Activated T-cell treated with anti-CD3 and anti-CD28 coated beads for 1 hour (primary cell): ENCODE results near the gene XXYLT1.
"Not testable (repeated sequence)": the region's sequence is repeated elsewhere in the genome, so short reads cannot be mapped to it uniquely, and the experiment has no call there.

Source experiments
- DNase-seq: peaks from one replicate; pipeline ENCODE4 v3.0.0-alpha.2; 2020; ENCODE audit warnings: low read depth

Gene XXYLT1

DNA sequence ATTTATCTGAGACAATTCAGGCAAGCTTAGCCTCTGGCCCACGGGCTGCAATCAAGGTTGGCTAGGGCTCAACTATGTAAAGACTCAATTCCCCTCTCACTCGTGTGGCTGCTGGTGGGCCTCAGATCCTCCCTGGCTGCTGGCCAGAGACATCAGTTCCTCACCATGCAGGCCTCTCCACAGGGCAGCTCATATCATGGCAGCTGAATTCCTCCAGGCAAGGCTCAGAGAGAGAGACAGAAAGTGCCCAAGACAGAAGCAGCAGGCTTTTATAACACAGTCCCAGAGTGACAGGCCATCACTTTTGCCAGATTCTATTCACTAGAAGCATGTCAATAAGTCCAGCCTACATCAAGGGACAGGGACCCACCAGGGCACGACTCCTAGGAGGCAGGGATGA lies 63.2 kb downstream of the XXYLT1 start:
- no peak for DNase-seq

DNA sequence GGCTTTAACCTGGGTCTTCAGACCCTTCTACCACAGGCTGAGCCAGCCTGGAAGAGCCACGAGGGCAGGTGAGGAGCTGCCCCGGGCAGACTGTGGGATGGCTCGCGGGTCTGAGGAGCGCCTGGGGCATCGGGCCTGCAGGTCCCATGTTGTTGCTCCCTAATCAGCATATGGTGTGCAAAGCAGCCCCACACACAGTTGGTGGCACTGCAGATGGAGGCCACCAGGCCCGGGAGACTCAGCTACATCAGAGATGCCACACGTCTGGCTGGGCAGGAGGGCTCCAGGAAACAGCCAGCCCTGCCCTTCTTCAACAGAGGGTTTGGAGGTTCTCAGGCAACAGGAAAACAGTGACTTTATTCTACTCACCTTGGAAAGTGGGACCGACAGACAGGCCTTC lies 63.9 kb downstream of the XXYLT1 start:
- DNase-seq: no peak

DNA sequence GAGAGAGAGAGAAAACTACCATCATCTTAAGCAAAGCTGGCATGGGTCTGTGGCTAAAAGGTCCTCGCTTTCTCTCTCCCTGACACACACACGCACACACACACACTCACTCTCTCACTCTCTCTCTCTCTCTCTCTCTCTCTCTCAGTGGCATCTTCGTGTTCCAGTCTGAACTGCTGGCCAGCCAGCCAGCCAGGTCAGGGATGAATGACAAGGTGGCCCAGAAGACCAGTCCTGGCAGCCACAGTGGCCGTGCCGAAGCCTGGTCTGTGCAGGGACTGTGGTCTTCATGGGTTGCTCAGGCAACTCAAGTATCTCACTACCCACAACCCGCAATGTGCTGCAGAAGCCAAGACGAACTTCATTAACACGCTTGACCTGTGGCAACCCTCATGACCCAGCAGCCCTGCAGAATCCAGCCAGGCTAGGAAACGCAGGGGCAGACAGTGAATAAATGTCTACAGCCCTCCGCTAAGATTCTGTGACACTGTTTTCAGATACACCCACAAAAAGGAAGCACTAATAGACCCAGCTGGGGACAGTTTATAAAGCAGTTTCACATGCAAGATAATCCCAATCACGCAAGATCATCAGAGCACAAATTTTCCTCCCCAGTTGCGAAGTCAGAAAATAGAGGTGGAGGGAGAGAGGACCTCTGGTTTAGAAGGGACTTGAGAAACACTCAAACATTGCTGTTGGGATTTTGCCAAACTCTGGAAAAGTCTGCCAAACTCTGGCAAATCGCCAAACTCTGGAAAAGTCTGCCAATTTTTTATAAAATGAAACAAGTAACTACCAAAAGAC lies 66.4 kb downstream of the XXYLT1 start:
- no peak for DNase-seq

DNA sequence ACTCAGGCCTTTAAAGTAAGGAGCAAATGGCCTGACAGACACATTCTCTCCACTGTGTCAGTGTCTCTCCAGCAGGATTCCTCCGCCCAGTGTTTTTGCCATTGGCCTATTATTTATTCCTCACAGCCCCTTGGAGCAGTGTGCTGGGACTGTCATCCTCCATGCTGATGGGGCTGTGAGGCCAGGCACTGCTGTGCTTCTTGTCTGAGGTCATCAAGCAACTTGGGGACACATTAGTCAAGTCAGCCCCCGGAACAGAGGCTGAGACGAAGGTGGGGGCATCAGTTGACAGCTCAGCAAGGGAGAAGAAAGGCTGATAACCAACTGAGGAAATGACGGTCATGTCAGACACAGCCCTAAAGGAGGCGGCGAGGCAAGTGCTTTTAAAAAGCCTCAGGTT lies 67.4 kb downstream of the XXYLT1 start:
- no peak for DNase-seq

DNA sequence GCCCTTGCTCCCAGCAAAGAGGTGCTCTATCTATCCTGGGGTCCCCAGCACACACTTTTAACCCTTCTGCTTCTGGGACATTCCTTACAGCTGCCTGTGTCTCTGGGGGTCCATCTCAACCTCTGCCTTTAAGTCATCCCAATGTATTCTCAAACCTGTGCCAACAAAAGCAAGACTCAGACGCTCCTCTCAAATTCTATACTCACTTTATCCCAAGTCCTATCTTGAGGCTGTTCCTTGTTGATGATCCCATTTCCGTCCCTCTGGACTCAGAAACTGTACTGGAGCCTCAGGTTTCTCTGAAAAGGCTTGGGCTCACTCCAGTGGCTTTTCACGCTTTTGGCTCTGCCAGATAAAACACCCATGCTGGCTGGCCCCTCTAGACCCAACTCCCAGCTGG lies 69.7 kb downstream of the XXYLT1 start:
- no peak for DNase-seq

DNA sequence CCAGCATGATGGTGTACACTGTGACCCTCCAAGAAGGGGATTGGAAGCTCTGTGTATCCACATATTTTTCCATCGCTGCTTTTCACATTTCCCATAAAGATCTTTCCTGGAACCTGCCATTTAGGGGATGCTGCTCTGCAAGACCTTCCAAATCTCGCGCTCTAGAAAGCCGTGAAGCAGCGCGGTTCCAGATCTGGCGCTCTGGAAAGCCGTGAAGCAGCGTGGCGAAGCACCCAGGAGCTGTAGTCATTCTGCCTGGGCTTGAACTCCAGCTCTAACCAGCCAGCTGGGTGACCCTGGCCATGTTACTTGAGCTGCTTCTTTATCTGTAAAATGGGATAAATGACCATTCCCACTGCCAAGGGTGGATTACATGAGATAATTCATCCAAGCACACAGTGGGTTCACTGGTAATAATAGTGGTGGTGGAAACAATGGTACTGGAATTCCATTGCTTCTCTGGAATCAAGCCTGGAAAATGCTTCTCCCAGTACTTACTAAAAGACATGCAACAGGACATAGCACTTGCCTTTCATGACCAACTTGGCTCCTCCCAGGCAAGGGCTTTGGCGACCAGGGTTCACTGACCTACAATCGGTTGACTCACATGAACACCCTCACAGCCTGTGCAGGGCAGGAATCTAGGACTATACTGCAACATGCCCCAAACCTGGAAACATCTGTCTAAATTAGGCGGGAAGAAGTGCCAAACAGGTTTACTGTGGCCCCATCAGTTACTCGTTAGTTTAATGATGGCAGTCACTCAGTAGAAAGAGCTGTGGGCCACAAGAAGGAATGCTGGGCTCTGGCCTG lies 70.7 kb downstream of the XXYLT1 start:
- no peak for DNase-seq

DNA sequence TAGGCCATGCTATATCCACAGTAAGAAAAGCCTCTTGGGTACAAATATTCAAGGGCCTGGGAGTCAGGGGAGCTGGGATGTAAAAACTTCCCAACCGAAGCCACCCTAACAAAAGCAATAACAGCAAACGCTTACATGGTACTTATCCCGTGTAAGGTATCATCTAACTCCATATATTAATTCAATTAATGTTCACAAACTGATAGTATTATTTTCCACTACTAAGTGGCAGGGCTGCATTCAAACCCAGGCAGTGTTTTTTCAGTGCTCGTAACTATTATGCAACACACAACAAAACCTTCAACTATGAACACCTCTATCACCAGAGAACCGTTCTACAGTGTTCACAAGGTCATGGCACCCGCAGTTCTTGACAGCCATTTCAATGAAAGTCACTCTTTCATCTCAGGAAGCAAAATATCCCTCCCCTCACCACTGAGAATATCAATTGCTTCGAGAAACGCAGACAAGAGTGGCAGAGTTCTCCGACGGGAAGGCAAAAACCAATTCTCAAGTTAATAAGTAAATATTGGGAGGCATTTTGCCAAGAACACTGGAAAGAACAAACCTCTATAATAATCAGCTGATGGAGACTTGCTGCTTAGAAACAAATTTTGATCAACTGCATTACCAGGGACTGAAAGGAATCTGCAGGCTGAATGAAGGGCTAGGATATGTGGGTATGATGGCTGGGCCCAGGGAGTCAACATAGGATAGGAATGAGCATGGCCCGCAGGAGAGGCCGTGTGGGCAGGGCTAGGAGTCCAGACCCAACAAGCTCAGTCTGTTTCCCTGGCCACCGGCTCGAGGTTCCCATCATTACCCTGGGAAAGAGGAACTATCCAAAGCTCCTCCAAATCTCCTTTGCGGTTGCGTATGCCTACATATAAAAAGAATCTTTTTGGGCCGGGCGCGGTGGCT lies 72.3 kb downstream of the XXYLT1 start:
- DNase-seq: no peak

DNA sequence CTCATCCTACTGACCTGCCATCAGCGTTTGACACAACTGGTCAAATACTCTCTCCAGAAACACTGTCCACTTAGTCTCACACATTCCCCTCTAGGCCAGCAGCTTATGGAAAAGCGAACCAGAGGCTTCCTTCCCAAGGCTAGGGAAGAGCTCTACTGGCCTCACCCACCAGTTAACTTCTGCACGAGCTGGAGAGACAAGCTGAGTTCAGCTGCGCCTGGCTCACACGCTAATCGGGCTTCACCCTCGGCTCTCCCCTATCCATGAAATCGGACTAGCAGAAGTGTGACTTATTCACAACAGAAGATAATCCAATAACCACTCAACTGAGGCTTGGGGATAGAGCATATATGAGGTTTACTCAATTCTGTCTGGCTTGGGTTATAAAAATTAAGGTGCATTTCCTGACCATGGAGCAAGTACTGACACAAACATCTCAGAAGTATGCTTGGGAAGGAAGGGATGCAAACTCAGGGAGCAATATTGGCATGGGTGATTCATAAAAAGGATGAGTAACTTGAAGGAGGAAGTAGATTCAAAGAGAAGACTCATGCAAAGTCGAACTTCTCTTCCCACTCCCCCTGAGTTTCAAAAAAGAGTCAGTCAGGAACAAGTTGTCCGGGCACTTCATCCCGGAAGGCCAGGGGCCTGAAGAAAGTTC lies 73.1 kb downstream of the XXYLT1 start:
- DNase-seq: no peak

DNA sequence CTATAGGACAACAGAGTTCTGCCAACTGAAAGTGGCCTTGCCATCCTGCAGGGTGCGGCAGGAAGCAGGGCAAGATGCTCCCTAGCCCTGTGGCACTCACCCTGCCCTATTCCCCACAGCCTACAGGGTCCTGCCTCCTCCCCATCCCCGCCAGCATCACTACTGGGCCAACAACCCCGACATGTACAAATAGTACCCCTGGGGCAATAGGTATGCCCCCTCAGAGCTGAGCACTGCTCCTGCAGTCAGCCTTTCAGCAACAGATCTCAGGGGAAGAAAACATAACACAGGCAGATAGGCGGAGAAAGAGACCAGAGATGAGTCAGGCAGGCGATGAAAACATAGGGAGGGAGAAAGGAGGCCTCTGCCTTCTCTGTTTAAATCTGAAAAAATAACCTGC lies 74.7 kb downstream of the XXYLT1 start:
- DNase-seq: no peak

DNA sequence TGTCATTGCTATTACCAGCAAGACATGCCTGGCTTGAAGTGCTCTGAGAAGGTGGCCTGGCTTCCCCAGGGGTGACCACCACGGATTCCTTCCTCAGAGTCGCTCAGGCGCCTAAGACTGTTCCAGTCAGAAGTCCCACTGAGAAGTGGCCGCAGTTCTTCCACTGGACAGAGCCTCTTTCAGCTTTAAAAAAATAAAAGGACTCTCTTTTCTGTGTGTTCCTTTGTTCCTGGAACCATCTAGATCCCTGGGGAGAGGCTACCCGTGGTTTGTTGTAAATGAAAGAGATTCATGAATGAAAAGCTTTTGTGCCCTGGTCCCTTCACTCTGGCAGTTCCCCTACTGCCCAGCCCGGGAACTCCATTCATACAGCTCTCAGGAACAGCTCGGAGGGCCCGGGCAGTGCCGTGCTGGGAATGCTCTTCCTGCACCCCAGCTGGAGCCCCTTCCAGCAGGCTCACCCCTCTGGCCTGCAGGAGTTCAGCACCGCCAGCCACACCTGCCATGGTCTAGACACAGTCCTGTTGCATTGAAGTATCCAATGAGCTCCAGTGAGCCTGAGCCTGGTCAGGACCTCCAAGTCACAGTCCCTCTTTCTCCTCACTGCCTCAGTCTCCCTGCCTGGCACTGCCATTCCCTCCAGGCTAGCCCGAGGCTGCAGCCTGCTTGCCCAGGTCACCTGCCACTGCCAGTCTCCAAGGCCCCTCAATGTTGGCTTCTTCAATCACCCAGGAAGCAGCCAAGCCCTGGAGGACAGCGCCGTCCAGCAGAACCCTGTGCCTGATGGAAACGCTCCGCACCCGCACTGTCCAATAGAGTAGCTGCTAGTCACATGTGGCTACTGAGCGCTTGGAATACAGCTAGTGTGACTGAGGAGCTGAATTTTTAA lies 75.4 kb downstream of the XXYLT1 start:
- DNase-seq: no peak

DNA sequence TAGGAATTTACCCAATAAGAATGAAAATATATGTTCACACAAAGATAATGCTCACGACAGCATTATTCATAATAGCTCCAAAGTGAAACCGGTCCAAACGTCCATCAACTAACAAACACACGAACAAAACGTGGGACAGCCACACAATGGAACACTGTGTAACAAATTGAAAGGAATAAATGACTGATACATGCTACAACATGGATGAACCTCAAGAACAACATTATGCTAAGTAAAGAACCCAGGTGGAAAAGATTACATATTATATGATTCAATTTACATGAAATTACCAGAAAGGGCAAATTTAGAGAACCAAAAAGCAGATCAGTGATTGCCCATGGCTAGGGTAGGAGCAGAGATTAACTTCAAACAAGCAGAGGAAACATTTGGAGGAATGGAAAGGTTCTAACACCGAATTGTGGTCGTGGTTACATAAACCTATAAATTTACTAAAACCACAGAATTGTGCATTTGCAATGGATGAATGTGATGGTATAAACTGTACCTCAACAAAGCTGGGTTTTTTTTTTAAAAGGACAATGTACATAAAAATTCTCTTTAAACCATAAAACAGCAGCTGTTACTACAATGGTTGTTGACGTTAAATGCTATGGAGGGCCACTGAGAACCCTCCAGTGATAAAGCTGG lies 76.3 kb downstream of the XXYLT1 start:
- DNase-seq: no peak

DNA sequence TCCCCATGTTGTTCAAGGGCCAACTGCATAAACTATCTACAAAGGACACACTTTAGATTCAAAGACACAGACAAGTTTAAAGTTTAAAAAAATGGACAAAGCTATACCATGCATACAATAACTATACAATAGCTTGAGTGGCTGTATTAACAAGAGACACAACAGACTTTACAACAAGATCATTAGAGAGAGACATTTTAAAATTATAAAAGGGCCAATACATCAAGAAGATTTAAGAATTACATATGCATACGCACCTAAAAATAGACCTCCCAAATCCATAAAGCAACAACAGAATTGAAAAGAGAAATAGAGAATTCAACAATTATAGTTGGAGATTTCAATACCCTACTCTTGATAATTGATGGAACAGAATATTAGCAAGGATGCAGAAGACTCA lies 79.4 kb downstream of the XXYLT1 start:
- DNase-seq: no peak

DNA sequence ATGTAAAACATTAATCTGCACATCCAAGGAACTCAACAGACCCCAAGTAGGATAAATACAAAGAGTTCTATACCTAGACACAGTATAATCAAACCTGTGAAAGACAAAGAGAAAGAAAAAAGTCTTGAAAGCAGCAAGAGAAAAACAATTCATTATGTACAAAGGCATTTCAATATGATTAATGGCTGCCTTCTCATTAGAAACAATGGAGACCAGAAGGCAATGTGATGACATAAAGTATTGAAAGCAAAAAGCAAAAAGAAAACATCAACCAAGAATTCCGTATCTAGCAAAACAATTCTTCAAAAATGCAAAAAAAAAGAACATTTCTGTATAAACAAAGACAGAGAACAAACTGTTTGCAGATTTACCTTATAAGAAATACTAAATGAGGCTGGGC lies 81.1 kb downstream of the XXYLT1 start:
- DNase-seq: no peak

DNA sequence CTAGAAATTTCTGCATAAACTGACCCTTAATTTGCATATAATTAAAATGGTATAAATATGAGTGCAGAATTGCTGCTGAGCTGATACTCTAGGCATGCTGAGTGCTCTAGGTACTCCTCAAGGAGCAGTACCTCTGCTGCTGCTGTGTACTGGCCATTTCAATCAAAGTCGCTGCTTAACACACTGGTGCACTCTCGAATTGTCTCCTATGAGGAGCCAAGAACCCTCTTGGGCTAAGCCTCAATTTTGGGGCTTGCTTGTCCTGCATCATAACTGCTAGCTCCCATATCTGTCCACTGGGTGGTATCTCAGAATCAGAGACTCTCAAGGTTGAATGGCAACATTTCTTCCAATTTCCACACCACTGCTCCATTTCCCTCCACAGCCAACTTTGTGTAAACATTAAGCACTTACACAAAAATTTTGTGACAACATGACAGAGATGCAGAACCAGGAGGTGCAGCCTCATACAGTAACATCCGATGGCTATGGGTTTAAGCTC lies 82.5 kb downstream of the XXYLT1 start:
- DNase-seq: no peak

DNA sequence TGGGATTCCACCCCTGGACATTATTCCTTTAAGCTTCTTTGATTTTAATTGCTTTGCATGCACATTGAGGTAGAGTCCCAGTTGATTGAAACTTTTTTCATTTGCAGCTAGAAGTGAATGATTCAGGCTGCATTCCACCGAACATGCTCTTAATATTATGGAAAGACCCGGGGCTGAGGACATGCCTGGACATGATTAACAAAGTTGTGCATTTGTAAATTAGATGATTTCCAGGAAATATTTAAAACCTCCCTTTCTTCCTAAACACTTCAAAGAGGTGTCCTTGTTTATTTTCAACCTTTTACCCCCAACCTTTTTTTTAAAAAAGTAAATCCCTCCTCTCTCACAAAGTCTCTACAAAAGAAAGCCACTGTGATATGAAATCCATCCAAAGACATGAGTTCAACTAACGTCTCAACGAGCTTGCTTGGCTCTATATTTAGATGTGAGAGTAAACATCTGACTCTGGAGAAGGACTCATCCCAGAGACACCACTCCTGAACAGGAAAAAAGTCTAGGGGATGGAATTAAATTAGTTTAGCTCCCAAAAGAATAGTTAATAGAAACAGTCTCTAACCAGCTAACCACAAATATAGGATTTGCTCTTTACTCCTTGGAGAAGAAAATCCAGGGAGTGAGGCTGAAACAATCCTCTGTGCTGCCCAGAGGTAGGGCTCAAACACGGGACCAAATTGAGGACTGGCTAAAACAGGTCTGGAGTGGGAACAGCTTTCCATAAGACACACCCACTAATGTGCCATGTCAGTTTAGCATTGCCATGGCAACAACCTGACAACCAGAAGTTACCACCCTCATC lies 83.1 kb downstream of the XXYLT1 start:
- no peak for DNase-seq

DNA sequence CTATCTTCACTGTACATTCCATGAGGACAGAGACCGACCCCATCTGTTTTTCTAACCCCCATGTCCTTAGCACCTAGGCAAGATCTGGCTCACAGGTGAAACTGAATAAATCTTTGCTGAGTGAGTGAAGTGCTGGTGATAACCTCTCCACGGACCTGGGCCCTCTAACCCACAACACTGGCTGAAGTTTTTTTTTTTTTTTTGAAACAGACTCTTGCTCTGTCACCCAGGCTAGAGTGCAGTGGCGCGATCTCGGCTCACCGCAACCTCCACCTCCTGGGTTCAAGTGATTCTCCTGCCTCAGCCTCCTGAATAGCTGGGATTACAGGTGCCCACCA lies 84.3 kb downstream of the XXYLT1 start:
- DNase-seq: not testable (repeated sequence)

DNA sequence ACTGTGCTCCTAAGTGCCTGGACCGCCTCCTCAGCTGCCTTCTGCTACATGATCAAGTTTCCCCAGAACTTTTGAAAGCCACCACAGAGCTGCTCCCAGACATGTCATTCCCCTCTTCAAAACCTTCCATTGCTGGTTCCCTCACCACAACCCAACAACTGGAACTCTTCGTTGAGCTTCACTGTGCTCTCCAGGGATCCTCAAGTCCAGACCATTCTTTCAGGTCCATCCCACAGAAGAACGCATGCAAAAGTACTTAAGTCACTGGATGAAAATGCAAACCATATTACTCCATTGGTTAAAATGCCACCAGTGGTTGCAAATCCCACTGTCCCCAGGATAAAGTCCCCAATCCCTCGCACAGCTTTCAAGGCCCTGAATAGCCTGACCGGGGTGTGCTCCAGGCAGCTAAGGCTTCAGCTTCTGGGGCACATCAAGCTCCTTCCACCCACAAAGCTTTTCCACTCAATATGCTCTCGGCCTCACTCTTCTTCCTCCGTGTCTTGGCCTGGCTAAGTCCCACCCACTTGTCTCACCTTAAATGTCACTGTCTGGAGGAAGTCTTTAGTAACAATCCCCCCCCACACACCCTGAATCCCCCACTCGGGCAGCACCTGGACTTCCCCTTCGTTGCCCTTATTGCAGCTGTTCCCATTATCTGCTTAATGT lies 84.8 kb downstream of the XXYLT1 start:
- no peak for DNase-seq

DNA sequence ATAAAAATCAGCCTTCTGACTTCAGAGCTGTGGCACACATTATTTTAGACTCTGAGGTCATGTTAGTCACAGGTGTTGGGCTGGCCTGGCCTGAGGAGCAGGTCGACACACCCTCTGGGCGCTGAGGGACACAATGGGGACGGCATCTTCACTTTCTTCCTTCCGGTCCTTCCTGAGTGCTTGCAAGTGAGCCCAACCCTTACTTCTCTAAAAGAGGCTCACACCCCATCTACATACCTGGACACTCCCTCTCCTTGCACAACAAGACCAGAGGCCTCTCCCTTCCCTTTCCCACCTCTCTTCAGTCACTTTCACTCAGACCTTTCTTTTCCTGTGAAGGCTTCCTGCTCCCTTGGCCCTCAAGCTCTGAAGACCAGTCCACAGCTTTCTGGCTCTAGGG lies 85.4 kb downstream of the XXYLT1 start:
- DNase-seq: no peak
